ENCODE measurements around the gene SBDS.

DNA sequence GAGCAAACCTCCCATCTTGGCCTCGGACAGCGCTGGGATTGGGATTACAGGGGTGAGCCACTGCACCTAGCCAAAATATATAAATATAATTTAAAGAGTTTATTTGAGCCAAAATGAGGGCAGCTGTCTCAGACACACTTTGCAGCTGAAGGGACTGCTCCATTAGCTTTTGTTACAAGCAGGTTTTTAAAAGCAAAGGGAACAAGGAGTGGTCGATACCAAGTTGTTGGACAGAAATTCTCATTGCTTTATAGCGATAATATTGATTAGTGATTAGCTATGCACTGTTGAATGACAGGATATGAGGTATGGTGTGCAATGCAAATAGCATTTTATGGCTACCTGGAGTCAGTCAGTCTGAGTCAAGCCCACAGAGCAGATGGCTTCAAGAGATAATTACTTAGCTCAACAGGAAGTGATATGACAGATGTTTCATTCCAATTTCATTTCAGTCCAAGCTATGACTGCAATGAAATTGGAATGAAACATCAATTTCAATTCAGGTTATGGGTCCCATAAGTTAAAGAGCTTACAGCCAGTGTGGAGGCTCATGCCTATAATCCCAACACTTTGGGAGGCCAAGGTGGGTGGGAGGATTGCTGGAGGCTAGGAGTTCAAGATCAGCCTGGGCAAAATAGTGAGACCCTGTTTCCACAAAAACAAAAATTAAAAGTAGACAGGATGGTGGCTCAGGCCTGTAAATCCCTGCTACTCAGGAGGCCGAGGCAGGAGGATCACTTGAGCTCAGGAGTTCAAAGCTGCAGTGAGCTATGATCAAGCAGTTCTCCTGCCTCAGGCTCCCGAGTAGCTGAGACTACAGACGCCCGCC is 24.4 kb upstream of the SBDS start:
- no peak for TF ChIP-seq CTCF (IDR thresholded peaks at IDR 0.05)
- TF ChIP-seq EZH2 (IDR thresholded peaks at IDR 0.05; ENCODE audit: borderline replicate concordance, insufficient read depth, low read depth, low read length, poor library complexity, severe bottlenecking), result no peak
